Neutrophil (primary cell): Measurements from ENCODE around the gene NECTIN4.
A peak's percentile ranks its signal among the peaks of the same experiment; 100 is the strongest.

Experiments
- H3K27ac ChIP-seq: fragments of 200-600 bp; sonication (generic); 2 replicates; pipeline ENCODE4 v1.5.1; 2016; ENCODE audit warnings: mild to moderate bottlenecking, moderate library complexity
- H3K27me3 ChIP-seq: fragments of 200-600 bp; sonication (generic); 2 replicates; pipeline ENCODE4 v1.6.0; 2016; ENCODE audit warnings: mild to moderate bottlenecking
- H3K36me3 ChIP-seq: fragments of 200-600 bp; sonication (generic); 2 replicates; pipeline ENCODE4 v1.5.1; 2017
- H3K4me1 ChIP-seq, 2 experiments: fragments of 200-600 bp in 1 of 2; sonication (generic) in 1 of 2; 1 replicate in 1 of 2; 2 replicates in 1 of 2; pipeline versions ENCODE4 v1.5.1 to v1.6.1; 2013 to 2016; ENCODE audit warnings: low read depth in 1 of 2, low read length in 1 of 2, mild to moderate bottlenecking in 1 of 2, moderate library complexity in 1 of 2; ENCODE audit not compliant: control insufficient read depth in 1 of 2, insufficient read depth in 1 of 2
- H3K4me3 ChIP-seq, 2 experiments: fragments of 200-600 bp in 1 of 2; sonication (generic) in 1 of 2; 1 replicate in 1 of 2; 2 replicates in 1 of 2; pipeline ENCODE4 v1.5.1; 2013 to 2016; ENCODE audit warnings: low read depth in 1 of 2, low read length in 1 of 2, mild to moderate bottlenecking in 1 of 2, moderate library complexity in 1 of 2
- H3K9me3 ChIP-seq: fragments of 200-600 bp; sonication (generic); 2 replicates; pipeline ENCODE4 v1.5.1; 2016
- CTCF ChIP-seq: fragments of 200-600 bp; sonication (generic); IDR thresholded peaks from 2 replicates; pipeline ENCODE4 v1.5.1; 2016; ENCODE audit warnings: antibody characterized with exemption

Gene NECTIN4

GRCh38 chr1:161072751-161073449, 16.5 kb downstream of the NECTIN4 start:
- Histone ChIP-seq H3K27ac (peak overlapping the region; percentile 99), H3K9me3 (no peaks in the 10 kb centered on the region), H3K36me3 (no peaks in the 10 kb centered on the region), H3K4me1 (peaks cover 29 to 31% of the 10 kb centered on the region in 2 experiments), H3K4me3 (no peak overlapping the region), H3K27me3 (no peaks in the 10 kb centered on the region)
- TF ChIP-seq CTCF: peak; percentile 9

- no peaks in the 10 kb centered on the region for H3K9me3 ChIP-seq
- no peaks in the 10 kb centered on the region for H3K36me3 ChIP-seq
- peak overlapping the region; percentile 99 for H3K27ac ChIP-seq
- H3K4me1 ChIP-seq: peaks cover 39 to 41% of the 10 kb centered on the region in 2 experiments
- H3K4me3 ChIP-seq: peak overlapping the region in 1 of 2 experiments; percentile 19
- H3K27me3 ChIP-seq: no peaks in the 10 kb centered on the region
- TF ChIP-seq CTCF: peak; percentile 76
These were observed 17.4 kb downstream of the NECTIN4 start for GRCh38 chr1:161071886-161072371.

- no peak for TF ChIP-seq CTCF
- Histone ChIP-seq H3K27ac (peak overlapping the region; percentile 99), H3K27me3 (no peaks in the 10 kb centered on the region), H3K9me3 (no peaks in the 10 kb centered on the region), H3K36me3 (peaks cover 12% of the 10 kb centered on the region), H3K4me3 (no peak overlapping the region), H3K4me1 (peaks cover 51 to 53% of the 10 kb centered on the region in 2 experiments)
These were observed 18.6 kb downstream of the NECTIN4 start for GRCh38 chr1:161070761-161071160.

GRCh38 chr1:161069731-161070270, 19.6 kb downstream of the NECTIN4 start, which contains the start of gene ARHGAP30:
Gene ARHGAP30 (minus strand): TSS chr1:161069891. CDS start chr1:161069624, 267 bp downstream.
- H3K4me3 ChIP-seq: peak within 1 kb of the TSS; percentile 80 to 100
- no peaks in the 10 kb centered on the region for H3K9me3 ChIP-seq
- peaks cover 60% of the 10 kb centered on the region in 2 experiments for H3K4me1 ChIP-seq
- H3K36me3 ChIP-seq: peaks cover 19% of the 10 kb centered on the region
- TF ChIP-seq CTCF: peak; percentile 53
- no peaks in the 10 kb centered on the region for H3K27me3 ChIP-seq
- H3K27ac ChIP-seq: peak within 1 kb of the TSS; percentile 99

GRCh38 chr1:161069241-161069640, 20.1 kb downstream of the NECTIN4 start:
- Histone ChIP-seq H3K4me1 (peaks cover 65 to 66% of the 10 kb centered on the region in 2 experiments), H3K27ac (peak overlapping the region; percentile 99), H3K4me3 (peak overlapping the region; percentile 80 to 100), H3K36me3 (peaks cover 22% of the 10 kb centered on the region), H3K9me3 (no peaks in the 10 kb centered on the region), H3K27me3 (no peaks in the 10 kb centered on the region)
- no peak for TF ChIP-seq CTCF
